Thyroid gland (tissue), 4 donors: ENCODE results near the gene RBMS1. TPM values are rescaled to one million over a fixed set of nuclear protein-coding genes. Genes with fewer than 3 reads are reported as not detected.

Experiments used
- DNase-seq, 2 donors: peaks; one replicate each; pipeline ENCODE4 v3.0.0-alpha.2; 2019
- H3K27ac ChIP-seq, 3 donors: fragments of 200-600 bp; sonication (generic); 1 replicate in 2 of 3; 2 replicates in 1 of 3; pipeline ENCODE4 v1.5.1; 2016 to 2019; ENCODE audit warnings: mild to moderate bottlenecking in 1 of 3, moderate library complexity in 1 of 3
- H3K27me3 ChIP-seq: fragments of 200-600 bp; sonication (generic); one replicate; pipeline ENCODE4 v1.5.1; 2019
- H3K36me3 ChIP-seq, 2 donors: fragments of 200-600 bp; sonication (generic); one replicate each; pipeline ENCODE4 v1.5.1; 2016 to 2019
- H3K4me1 ChIP-seq, 2 donors: fragments of 200-600 bp; sonication (generic); one replicate each; pipeline ENCODE4 v1.5.1; 2017 to 2019
- H3K4me3 ChIP-seq, 3 donors: fragments of 200-600 bp; sonication (generic); replicated peaks in 1 of 3; 1 replicate in 2 of 3; 2 replicates in 1 of 3; pipeline ENCODE4 v1.5.1; 2016; ENCODE audit warnings: mild to moderate bottlenecking in 1 of 3
- H3K9me3 ChIP-seq: fragments of 200-600 bp; sonication (generic); one replicate; pipeline ENCODE4 v1.5.1; 2017
- CTCF ChIP-seq, 6 experiments: fragments of 200-600 bp in 3 of 6; fragments of 450-650 bp in 3 of 6; sonication (generic) in 3 of 6; IDR thresholded peaks; one replicate each; pipeline ENCODE4 v1.5.1; 2016 to 2019; ENCODE audit warnings: antibody characterized with exemption in 6 of 6, mild to moderate bottlenecking in 2 of 6, inconsistent platforms in 1 of 6, moderate library complexity in 1 of 6
- POLR2A ChIP-seq, 2 donors: fragments of 450-650 bp; IDR thresholded peaks; one replicate each; pipeline ENCODE4 v1.6.1; 2017; ENCODE audit warnings: antibody characterized with exemption in 2 of 2, mild to moderate bottlenecking in 2 of 2, moderate library complexity in 1 of 2
- WGBS, 2 donors: methylation state at CpG; one replicate each; pipeline ENCODE4 v1.1.5; 2017; 5-methylcytosine and 5-hydroxymethylcytosine counted together
- intact Hi-C: fragments of 100-400 bp; cut with DNase I; formaldehyde crosslinking; loops from one replicate; pipeline ENCODE4 v1.15.1; 2023
- total RNA-seq, 4 donors: library from RNA; depleted of rRNA; stranded (reverse); fragments of >200 nt; gene quantifications; one replicate each; pipeline ENCODE4 v1.2.3, GENCODE V29; 2016

RBMS1 gene
- total RNA-seq, 4 donors from 2014 or later: 50.9 to 80.1 (median 69.0) TPM

GRCh38 chr2:160510617-160511016 lies 17.0 kb upstream of the RBMS1 start:
- intact Hi-C loops: no loop called here
- no peak for TF ChIP-seq CTCF (IDR thresholded peaks at IDR 0.05)
- TF ChIP-seq POLR2A (IDR thresholded peaks at IDR 0.05): no peak
- peak; percentile 5 to 25 for DNase-seq
- Histone ChIP-seq H3K27ac (no peak overlapping the region), H3K9me3 (no peaks in the 10 kb centered on the region), H3K4me3 (no peak overlapping the region), H3K27me3 (no peaks in the 10 kb centered on the region), H3K4me1 (peaks cover 6 to 10% of the 10 kb centered on the region in 2 donors), H3K36me3 (no peaks in the 10 kb centered on the region)
- 10 to 15% methylated on average over 2 of the region's 2 CpGs for WGBS, 2 donors

- no peak overlapping the region for H3K4me3 ChIP-seq
- no peaks in the 10 kb centered on the region for H3K9me3 ChIP-seq
- WGBS, 2 donors: 94% methylated on average over 2 of the region's 2 CpGs
- H3K4me1 ChIP-seq: peaks cover 6 to 10% of the 10 kb centered on the region in 2 donors
- DNase-seq: no peak
- no peaks in the 10 kb centered on the region for H3K27me3 ChIP-seq
- intact Hi-C loops: no loop called here
- H3K36me3 ChIP-seq: no peaks in the 10 kb centered on the region
- TF ChIP-seq POLR2A (IDR thresholded peaks at IDR 0.05): no peak
- no peak for TF ChIP-seq CTCF (IDR thresholded peaks at IDR 0.05)
- no peak overlapping the region for H3K27ac ChIP-seq
Observed at GRCh38 chr2:160509016-160509415, 15.4 kb upstream of the RBMS1 start.

GRCh38 chr2:160507464-160507863 lies 13.9 kb upstream of the RBMS1 start:
- intact Hi-C loops: no loop called here
- no peak overlapping the region for H3K4me3 ChIP-seq
- no peaks in the 10 kb centered on the region for H3K36me3 ChIP-seq
- peaks cover 6 to 10% of the 10 kb centered on the region in 2 donors for H3K4me1 ChIP-seq
- WGBS, 2 donors: 63 to 89% methylated on average over 2 of the region's 2 CpGs
- H3K27me3 ChIP-seq: no peaks in the 10 kb centered on the region
- H3K9me3 ChIP-seq: no peaks in the 10 kb centered on the region
- no peak for TF ChIP-seq CTCF (IDR thresholded peaks at IDR 0.05)
- TF ChIP-seq POLR2A (IDR thresholded peaks at IDR 0.05): no peak
- no peak overlapping the region for H3K27ac ChIP-seq
- no peak for DNase-seq

GRCh38 chr2:160507046-160507407 lies 13.4 kb upstream of the RBMS1 start:
- H3K36me3 ChIP-seq: no peaks in the 10 kb centered on the region
- no peaks in the 10 kb centered on the region for H3K9me3 ChIP-seq
- H3K4me1 ChIP-seq: peaks cover 6 to 10% of the 10 kb centered on the region in 2 donors
- 89 to 90% methylated on average over 3 of the region's 3 CpGs for WGBS, 2 donors
- H3K27ac ChIP-seq: no peak overlapping the region
- intact Hi-C loops: no loop called here
- DNase-seq: no peak
- no peak for TF ChIP-seq POLR2A (IDR thresholded peaks at IDR 0.05)
- TF ChIP-seq CTCF (IDR thresholded peaks at IDR 0.05): no peak
- no peaks in the 10 kb centered on the region for H3K27me3 ChIP-seq
- H3K4me3 ChIP-seq: no peak overlapping the region

GRCh38 chr2:160506371-160507045 lies 12.9 kb upstream of the RBMS1 start:
- 86 to 94% methylated on average over 9 of the region's 9 CpGs for WGBS, 2 donors
- no peak for DNase-seq
- Histone ChIP-seq H3K9me3 (no peaks in the 10 kb centered on the region), H3K36me3 (no peaks in the 10 kb centered on the region), H3K27ac (no peak overlapping the region), H3K27me3 (no peaks in the 10 kb centered on the region), H3K4me1 (peaks cover 6 to 10% of the 10 kb centered on the region in 2 donors), H3K4me3 (no peak overlapping the region)
- no peak for TF ChIP-seq CTCF (IDR thresholded peaks at IDR 0.05)
- TF ChIP-seq POLR2A (IDR thresholded peaks at IDR 0.05): no peak
- intact Hi-C loops: no loop called here
